KG1 (cell line): ENCODE data around the gene CDC45.

ENCODE experiments used
- DNase-seq: peaks from one replicate; lab custom pipeline; 2025; lab: John Stamatoyannopoulos, UW

Gene CDC45

GRCh38 chr22:19516378-19517170 is 36.9 kb downstream of the CDC45 start:
- no peak for DNase-seq

- DNase-seq: no peak
Measured at GRCh38 chr22:19517171-19517500, 37.4 kb downstream of the CDC45 start.

- no peak for DNase-seq
Measured at GRCh38 chr22:19517919-19518611, 38.3 kb downstream of the CDC45 start.

DNA sequence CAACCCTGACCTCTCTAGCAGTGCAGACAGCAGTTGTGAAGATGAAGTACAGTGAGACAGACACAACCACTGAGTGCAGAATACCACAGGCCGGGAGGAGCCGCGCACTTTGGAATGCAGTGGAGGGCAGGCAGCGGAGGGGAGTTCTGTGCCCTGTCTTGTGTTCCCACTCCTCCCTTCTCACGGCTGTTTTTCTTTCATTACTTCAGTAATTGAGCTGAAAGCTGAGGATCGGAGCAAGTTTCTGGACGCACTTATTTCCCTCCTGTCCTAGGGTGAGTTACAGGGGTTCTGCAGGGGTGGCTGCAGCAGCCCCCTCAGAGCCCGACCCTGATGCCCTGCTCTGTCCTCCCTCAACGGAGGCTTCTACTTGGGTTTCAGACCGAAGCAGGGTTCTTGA is 38.9 kb downstream of the CDC45 start:
- no peak for DNase-seq

DNA sequence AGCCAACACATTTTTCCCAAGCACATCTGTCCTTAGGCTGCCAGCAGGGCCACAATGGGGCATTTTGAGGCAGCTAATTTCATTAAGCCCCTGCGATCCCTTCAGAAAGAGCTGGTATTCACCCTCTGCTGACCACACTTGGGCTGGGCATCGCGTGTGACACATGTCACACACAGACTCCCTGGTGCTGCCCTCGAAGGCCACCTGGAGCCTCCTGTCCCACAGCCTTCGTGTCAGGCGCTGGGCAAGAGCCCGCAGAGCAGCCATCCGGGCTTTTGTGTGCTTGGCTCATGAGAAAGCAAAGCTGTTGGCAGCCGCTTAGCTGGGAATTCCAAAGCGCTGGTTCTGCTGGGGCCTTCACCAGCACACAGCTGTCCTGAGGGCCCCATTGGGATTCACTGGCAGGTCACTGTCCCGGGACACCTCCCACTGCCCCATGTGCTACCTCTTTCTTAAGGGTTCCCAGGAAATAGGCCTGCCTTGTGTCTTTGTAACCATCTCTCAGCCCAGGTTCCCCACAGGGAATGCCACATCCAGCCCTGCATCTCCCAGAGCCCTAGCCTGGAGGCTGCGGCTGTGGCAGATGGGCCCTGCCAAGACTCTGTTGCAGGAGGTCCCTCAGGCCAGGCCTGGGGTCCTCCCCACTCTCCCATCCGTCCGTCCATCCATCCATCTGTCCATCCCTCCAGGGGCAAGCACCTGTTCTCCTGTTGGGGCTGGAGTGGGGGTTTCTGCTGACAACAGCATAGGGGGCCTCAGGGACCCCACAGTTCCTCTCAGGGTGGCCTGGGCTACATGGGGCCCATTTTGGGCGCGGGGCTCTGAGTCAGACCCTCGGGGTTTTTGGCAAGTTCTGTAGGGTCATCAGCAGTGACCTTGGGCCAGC is 39.6 kb downstream of the CDC45 start:
- DNase-seq: no peak

- DNase-seq: no peak
Measured at GRCh38 chr22:19520007-19520406, 40.3 kb downstream of the CDC45 start.

DNA sequence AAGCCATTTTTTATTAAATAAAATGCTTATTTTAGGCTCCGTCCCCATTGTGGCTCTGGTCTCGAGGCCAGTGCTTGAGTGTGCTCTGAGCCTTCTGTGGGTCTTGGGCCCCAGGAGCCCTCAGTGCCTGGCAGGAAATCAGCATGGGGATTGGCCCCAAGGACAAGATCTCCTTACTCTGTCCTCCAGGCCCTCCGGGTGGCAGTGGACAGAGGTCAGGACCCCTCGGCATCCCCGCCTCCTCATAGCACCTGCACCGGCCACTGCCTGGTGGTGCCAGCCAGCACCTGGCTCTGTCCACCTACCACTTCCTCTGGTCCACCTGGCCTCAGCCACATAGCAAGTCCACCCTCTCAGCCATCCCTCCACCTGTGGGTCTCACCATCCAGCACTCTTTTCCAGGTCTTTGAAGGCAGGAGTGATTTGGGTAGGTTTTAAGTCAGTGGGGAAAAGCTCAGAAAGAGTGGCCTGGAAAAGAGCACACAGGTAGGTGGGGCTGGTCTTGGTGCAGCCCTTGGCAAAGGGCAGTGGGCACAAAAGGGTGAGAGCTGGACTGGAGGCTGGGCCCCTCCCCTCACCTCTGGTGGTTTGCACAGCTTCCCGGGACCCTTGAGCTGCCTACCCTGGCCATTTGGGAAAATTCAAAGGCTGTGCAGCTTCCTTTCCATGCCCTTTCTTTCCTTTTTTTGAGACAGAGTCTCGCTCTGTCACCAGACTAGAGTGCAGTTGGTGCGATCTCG is 41.0 kb downstream of the CDC45 start:
- no peak for DNase-seq

GRCh38 chr22:19522190-19522880 is 42.6 kb downstream of the CDC45 start:
- no peak for DNase-seq

DNA sequence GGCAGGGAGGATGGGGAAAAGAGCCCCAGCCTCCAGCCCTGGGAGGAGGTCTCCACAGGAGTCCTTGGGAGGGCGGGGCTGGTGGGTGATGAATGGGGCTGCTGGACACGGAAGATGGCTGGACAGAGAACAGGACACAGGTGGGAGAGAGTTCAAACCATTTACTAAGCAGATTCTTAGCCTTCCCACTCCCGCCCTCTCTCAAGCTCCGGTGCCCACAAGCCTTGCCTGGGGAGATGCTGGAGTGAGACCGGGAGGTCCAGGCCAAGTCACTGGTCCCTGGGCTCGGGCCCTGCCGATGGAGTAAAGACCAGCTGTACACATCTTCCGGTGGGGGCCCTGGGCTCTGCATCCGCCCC is 43.1 kb downstream of the CDC45 start:
- no peak for DNase-seq

- DNase-seq: no peak
Measured at GRCh38 chr22:19523240-19524169, 43.8 kb downstream of the CDC45 start.

GRCh38 chr22:19524170-19525115 is 44.7 kb downstream of the CDC45 start, which contains the start of gene CLDN5:
TSS of gene CLDN5 (minus strand) at chr22:19524410. CDS start at chr22:19524255, 155 bp downstream.
- DNase-seq: no peak

- no peak for DNase-seq
Measured at GRCh38 chr22:19525116-19525660, 45.5 kb downstream of the CDC45 start.

- no peak for DNase-seq
Measured at GRCh38 chr22:19525666-19526065, 45.9 kb downstream of the CDC45 start.

DNA sequence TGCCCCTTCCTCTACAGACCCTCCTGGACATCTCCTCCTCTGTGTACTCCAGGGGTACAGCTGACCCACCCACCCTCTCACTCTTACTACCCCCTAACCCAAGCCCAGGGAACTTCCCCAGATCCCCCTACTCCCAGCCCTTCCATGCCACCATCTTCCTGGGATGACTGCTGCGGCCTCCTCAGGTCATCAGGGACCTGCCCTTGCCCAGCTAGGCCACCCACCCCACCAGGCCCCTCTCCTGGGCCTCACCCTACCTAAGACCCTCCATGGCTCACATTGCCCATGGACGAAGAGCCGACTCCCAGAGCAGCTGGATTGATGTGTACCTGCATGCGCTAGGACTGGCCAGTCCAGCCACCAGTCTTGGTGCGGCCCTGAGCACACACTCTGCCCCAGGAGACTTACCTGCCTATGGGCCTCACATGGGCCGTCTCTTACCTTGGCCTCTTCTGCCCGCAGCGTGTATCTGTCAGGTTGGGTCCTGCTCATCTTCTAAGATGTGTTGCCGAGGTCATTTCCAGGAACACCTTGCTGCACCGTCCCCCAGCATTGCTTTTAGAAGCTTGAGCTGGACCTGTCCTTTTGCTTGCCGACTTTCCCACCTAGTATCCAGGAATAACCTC is 46.5 kb downstream of the CDC45 start:
- DNase-seq: no peak

GRCh38 chr22:19526702-19527111 is 47.0 kb downstream of the CDC45 start:
- DNase-seq: no peak

- DNase-seq: no peak
Measured at GRCh38 chr22:19527321-19527721, 47.6 kb downstream of the CDC45 start.

DNA sequence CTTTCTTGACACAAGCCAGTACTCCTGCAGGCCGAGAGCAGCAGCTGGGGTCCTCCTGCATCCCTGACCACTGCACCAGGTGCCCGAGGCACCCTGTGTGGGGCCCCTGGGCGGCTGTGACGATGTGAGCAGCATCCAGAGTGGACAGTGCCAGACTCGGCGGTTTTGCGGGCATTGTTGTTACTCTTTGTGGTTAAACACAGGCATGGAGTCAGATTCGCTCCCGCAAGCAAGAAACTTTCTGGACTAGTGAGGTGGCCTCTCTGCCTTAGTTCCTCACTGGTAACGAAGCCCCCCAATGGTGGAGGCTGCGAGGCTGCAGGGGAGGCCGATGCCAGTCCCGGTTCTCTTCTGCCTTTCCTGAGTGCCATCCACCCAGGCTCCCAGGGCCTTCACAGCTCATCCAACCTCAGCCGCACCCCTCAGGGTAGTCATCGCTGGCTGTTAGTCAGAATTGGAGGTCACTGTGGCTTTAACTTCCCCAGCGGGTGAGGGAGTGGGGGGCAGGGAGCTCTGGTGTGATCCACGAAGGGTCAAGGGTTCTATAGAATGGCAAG is 48.2 kb downstream of the CDC45 start:
- no peak for DNase-seq

DNA sequence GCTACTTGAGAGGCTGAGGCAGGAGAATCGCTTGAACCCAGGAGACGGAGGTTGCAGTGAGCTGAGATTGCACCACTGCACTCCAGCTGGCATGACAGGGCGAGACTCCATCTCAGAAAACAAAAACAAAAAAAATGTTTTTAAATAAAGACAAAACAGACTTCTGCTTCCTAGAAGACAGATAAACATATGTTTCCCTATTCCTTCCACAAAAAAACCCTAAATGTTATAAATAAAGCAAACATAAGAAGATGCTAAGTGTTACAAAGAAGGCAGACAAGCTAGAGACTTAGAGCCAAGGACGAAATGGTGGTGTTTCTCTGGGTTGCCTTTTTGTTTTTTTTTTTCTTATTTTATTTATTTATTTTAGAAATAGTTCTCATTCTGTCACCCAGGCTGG is 50.1 kb downstream of the CDC45 start:
- no peak for DNase-seq
